ENCODE results near the gene DNAH14. TPM values are rescaled to one million over a fixed set of nuclear protein-coding genes. Genes with fewer than 3 reads are reported as not detected.
"Not testable (repeated sequence)": the region's sequence is repeated elsewhere in the genome, so short reads cannot be mapped to it uniquely, and the experiment has no call there.

DNAH14 gene
- total RNA-seq, 2 donors from 2014 or later = 36.6 to 41.6 TPM

GRCh38 chr1:225143001-225143400, 213.5 kb downstream of the DNAH14 start:
- Histone ChIP-seq H3K27ac (ENCODE audit: low read depth, low read length) (no peak overlapping the region), H3K36me3 (ENCODE audit: control insufficient read depth, insufficient read depth, low read length) (no peaks in the 10 kb centered on the region), H3K4me3 (ENCODE audit: low read length) (no peak overlapping the region), H3K4me1 (ENCODE audit: control insufficient read depth, insufficient read depth, low read length) (no peaks in the 10 kb centered on the region), H3K9me3 (ENCODE audit: control insufficient read depth, low read length) (peaks cover 4% of the 10 kb centered on the region), H3K9ac (ENCODE audit: extremely low read depth, low read length, poor library complexity, severe bottlenecking) (no peak overlapping the region), H3K27me3 (ENCODE audit: control insufficient read depth, insufficient read depth, low read length, poor library complexity, severe bottlenecking) (no peaks in the 10 kb centered on the region)
- Mint-ChIP-seq H3K36me3 (ENCODE audit: low read depth) (no peaks in the 10 kb centered on the region), H3K27ac (no peak overlapping the region), H3K4me3 (no peak overlapping the region), H3K4me1 (no peaks in the 10 kb centered on the region), H3K27me3 (ENCODE audit: insufficient read depth) (no peaks in the 10 kb centered on the region), H3K9me3 (no peaks in the 10 kb centered on the region)
- no peak for TF ChIP-seq CTCF (conservative IDR thresholded peaks at IDR 0.05)
- no peak for DNase-seq

- Histone ChIP-seq H3K4me3 (ENCODE audit: low read length) (no peak overlapping the region), H3K4me1 (ENCODE audit: control insufficient read depth, insufficient read depth, low read length) (no peaks in the 10 kb centered on the region), H3K36me3 (ENCODE audit: control insufficient read depth, insufficient read depth, low read length) (no peaks in the 10 kb centered on the region), H3K27ac (ENCODE audit: low read depth, low read length) (no peak overlapping the region), H3K9me3 (ENCODE audit: control insufficient read depth, low read length) (peaks cover 4% of the 10 kb centered on the region), H3K27me3 (ENCODE audit: control insufficient read depth, insufficient read depth, low read length, poor library complexity, severe bottlenecking) (no peaks in the 10 kb centered on the region), H3K9ac (ENCODE audit: extremely low read depth, low read length, poor library complexity, severe bottlenecking) (no peak overlapping the region)
- no peak overlapping the region for H3K27ac Mint-ChIP-seq
- no peak for TF ChIP-seq CTCF (conservative IDR thresholded peaks at IDR 0.05)
- no peaks in the 10 kb centered on the region for H3K36me3 Mint-ChIP-seq (ENCODE audit: low read depth)
- no peaks in the 10 kb centered on the region for H3K27me3 Mint-ChIP-seq (ENCODE audit: insufficient read depth)
- 89 to 91% methylated on average over 4 to 5 of the region's 5 CpGs for WGBS, 2 experiments (ENCODE audit: insufficient coverage in 1 of 2, insufficient read length in 1 of 2)
- DNase-seq = peak; percentile 50
- H3K9me3 Mint-ChIP-seq = no peaks in the 10 kb centered on the region
- H3K4me3 Mint-ChIP-seq = no peak overlapping the region
- H3K4me1 Mint-ChIP-seq = no peaks in the 10 kb centered on the region
These were observed 217.0 kb downstream of the DNAH14 start for GRCh38 chr1:225146478-225146877.

DNA sequence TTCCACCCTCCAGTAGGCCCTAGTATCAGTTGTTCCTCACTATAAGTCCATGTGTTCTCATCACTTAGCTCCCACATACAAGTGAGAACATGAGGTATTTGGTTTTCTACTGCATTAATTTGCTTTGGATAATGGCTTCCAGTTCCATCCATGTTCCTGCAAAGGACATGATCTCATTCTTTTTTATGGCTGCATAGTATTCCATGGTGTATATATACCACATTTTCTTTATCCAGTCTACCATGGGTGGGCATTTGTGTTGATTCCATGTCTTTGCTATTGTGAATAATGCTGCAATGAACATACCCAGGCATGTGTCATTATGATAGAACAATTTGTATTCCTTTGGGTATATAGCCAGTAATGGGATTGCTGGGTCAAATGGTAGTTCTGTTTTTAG, 218.3 kb downstream of the DNAH14 start:
- not testable (repeated sequence) for H3K27me3 Mint-ChIP-seq (ENCODE audit: insufficient read depth); H3K9ac ChIP-seq (ENCODE audit: extremely low read depth, low read length, poor library complexity, severe bottlenecking); H3K27ac ChIP-seq (ENCODE audit: low read depth, low read length); H3K4me3 ChIP-seq (ENCODE audit: low read length); H3K4me3 Mint-ChIP-seq; H3K27me3 ChIP-seq (ENCODE audit: control insufficient read depth, insufficient read depth, low read length, poor library complexity, severe bottlenecking); H3K4me1 ChIP-seq (ENCODE audit: control insufficient read depth, insufficient read depth, low read length); DNase-seq; H3K9me3 Mint-ChIP-seq; H3K27ac Mint-ChIP-seq; H3K9me3 ChIP-seq (ENCODE audit: control insufficient read depth, low read length); H3K36me3 Mint-ChIP-seq (ENCODE audit: low read depth); H3K4me1 Mint-ChIP-seq; H3K36me3 ChIP-seq (ENCODE audit: control insufficient read depth, insufficient read depth, low read length)

DNA sequence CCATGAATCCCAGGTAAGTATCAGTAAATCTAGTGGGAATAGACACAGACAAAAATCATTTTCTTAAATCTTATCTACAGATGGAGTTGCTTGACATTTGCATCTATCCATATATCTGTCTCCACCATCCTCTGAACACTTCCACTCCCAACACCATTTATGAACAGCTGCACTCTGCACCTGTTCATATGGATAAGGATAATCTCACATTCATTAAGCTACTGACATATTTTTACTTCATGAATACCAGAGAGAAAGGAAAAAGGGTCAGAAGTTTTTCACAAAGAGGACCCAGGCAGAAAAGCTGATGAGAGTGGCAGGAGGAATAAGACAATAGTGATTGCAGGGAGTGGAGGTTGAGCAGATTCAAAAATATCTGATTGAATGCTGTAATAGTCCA, 222.6 kb downstream of the DNAH14 start:
- H3K9me3 ChIP-seq (ENCODE audit: control insufficient read depth, low read length) = peaks cover 8% of the 10 kb centered on the region

More for the DNA sequence above, 222.6 kb downstream of the DNAH14 start:
- Histone ChIP-seq H3K27me3 (ENCODE audit: control insufficient read depth, insufficient read depth, low read length, poor library complexity, severe bottlenecking) (no peaks in the 10 kb centered on the region), H3K4me3 (ENCODE audit: low read length) (no peak overlapping the region), H3K4me1 (ENCODE audit: control insufficient read depth, insufficient read depth, low read length) (no peaks in the 10 kb centered on the region), H3K9ac (ENCODE audit: extremely low read depth, low read length, poor library complexity, severe bottlenecking) (no peak overlapping the region), H3K27ac (ENCODE audit: low read depth, low read length) (no peak overlapping the region), H3K36me3 (ENCODE audit: control insufficient read depth, insufficient read depth, low read length) (no peaks in the 10 kb centered on the region)
- no peak for DNase-seq
- H3K4me1 Mint-ChIP-seq = no peaks in the 10 kb centered on the region
- no peak for TF ChIP-seq CTCF (conservative IDR thresholded peaks at IDR 0.05)
- H3K27me3 Mint-ChIP-seq (ENCODE audit: insufficient read depth) = no peaks in the 10 kb centered on the region
- no peaks in the 10 kb centered on the region for H3K9me3 Mint-ChIP-seq
- H3K36me3 Mint-ChIP-seq (ENCODE audit: low read depth) = no peaks in the 10 kb centered on the region
- H3K4me3 Mint-ChIP-seq = no peak overlapping the region
- H3K27ac Mint-ChIP-seq = no peak overlapping the region
